CD4-positive, alpha-beta T cell treated with Interleukin-17A for 4 hours (primary cell): Measurements from ENCODE around the gene ANKRD50.

Source experiments
- DNase-seq: peaks from one replicate; pipeline ENCODE4 v3.0.0-alpha.2; 2020; ENCODE audit warnings: mixed read lengths

The ANKRD50 gene

GRCh38 chr4:124712372-124713184 lies at the start of gene ANKRD50:
Gene ANKRD50 (minus strand): TSS chr4:124712732. CDS start chr4:124710511, 2,221 bp downstream.
- peak; percentile 84 for DNase-seq

- no peak for DNase-seq
These were observed 44.6 kb upstream of the ANKRD50 start for GRCh38 chr4:124757126-124757525.

- no peak for DNase-seq
These were observed 42.1 kb upstream of the ANKRD50 start for GRCh38 chr4:124754681-124755080.

- no peak for DNase-seq
These were observed 41.5 kb upstream of the ANKRD50 start for GRCh38 chr4:124753941-124754581.

GRCh38 chr4:124749421-124749820 lies 36.9 kb upstream of the ANKRD50 start:
- no peak for DNase-seq

- DNase-seq, result no peak
These were observed 36.4 kb upstream of the ANKRD50 start for GRCh38 chr4:124748965-124749364.

- no peak for DNase-seq
These were observed 33.7 kb upstream of the ANKRD50 start for GRCh38 chr4:124745985-124746801.

- no peak for DNase-seq
These were observed 31.2 kb upstream of the ANKRD50 start for GRCh38 chr4:124743711-124744110.

- DNase-seq, result no peak
These were observed 28.0 kb upstream of the ANKRD50 start for GRCh38 chr4:124740501-124740900.

GRCh38 chr4:124738994-124739393 lies 26.5 kb upstream of the ANKRD50 start:
- no peak for DNase-seq

GRCh38 chr4:124737619-124738018 lies 25.1 kb upstream of the ANKRD50 start:
- no peak for DNase-seq

- no peak for DNase-seq
These were observed 24.0 kb upstream of the ANKRD50 start for GRCh38 chr4:124736526-124736925.

GRCh38 chr4:124727331-124727890 lies 14.9 kb upstream of the ANKRD50 start:
- DNase-seq, result no peak

GRCh38 chr4:124726269-124726668 lies 13.7 kb upstream of the ANKRD50 start:
- DNase-seq, result no peak

GRCh38 chr4:124722071-124722470 lies 9.5 kb upstream of the ANKRD50 start:
- DNase-seq, result no peak

GRCh38 chr4:124717101-124717500 lies 4.6 kb upstream of the ANKRD50 start:
- DNase-seq, result no peak

- DNase-seq, result peak; percentile 41
These were observed 657 bp upstream of the ANKRD50 start for GRCh38 chr4:124713185-124713592.

GRCh38 chr4:124711471-124712371 lies 811 bp downstream of the ANKRD50 start:
- DNase-seq, result peak; percentile 30

GRCh38 chr4:124710911-124711310 lies 1.6 kb downstream of the ANKRD50 start:
- DNase-seq, result no peak

- DNase-seq, result no peak
These were observed 2.4 kb downstream of the ANKRD50 start for GRCh38 chr4:124710015-124710741.
